Measurements from ENCODE around the gene SLC39A13. TPM values are rescaled to one million over a fixed set of nuclear protein-coding genes. Genes with fewer than 3 reads are reported as not detected.
A peak's percentile ranks its signal among the peaks of the same experiment; 100 is the strongest.

The SLC39A13 gene
- total and polyA plus RNA-seq, 2 of the 13 experiments (the other 11 are each of a cell fraction or from before 2014, with no cell fraction given): 15.3 to 30.5 TPM

GRCh38 chr11:47359162-47359561, 49.2 kb upstream of the SLC39A13 start:
- POLR2A ChIA-PET: interaction anchor here (1.0 to 1.2 kb wide), 2 partner anchors 10 to 187 kb away, joined by 3 read pairs; no protein-coding TSS in a partner anchor
- BruUV-seq (replicated peaks): no TSS peak
- Histone ChIP-seq H2AFZ (ENCODE audit: low read length) (no peak overlapping the region), H3K4me3 (replicated peaks in 1 of 3; ENCODE audit: insufficient read depth in 1 of 3, low read depth in 2 of 3, low read length in 3 of 3) (peak overlapping the region in 1 of 3 experiments; percentile 16; a peak in 1 of 6 replicates), H3K36me3 (replicated peaks in 1 of 2; ENCODE audit: control insufficient read depth in 1 of 2, insufficient read depth in 2 of 2, low read length in 2 of 2) (no peaks in the 10 kb centered on the region), H3K4me1 (ENCODE audit: insufficient read depth, low read length) (peaks cover 49% of the 10 kb centered on the region), H3K27me3 (ENCODE audit: control insufficient read depth in 1 of 2, insufficient read depth in 2 of 2, low read length in 2 of 2) (peaks cover 0 to 9% of the 10 kb centered on the region in 2 experiments; a peak in 1 of 5 replicates), H3K9me3 (ENCODE audit: low read length) (no peaks in the 10 kb centered on the region), H3K9ac (ENCODE audit: insufficient read depth, low read depth, low read length) (no peak overlapping the region), H4K20me1 (ENCODE audit: insufficient read depth, low read length) (no peaks in the 10 kb centered on the region), H3K79me2 (ENCODE audit: insufficient read depth, low read length) (no peaks in the 10 kb centered on the region), H3K27ac (ENCODE audit: extremely low read length, insufficient read depth, low read length) (no peak overlapping the region), H3K4me2 (ENCODE audit: low read depth, low read length) (peak overlapping the region; percentile 33; the same call in 1 of the 2 replicates)
- no peak for DNase-seq (ENCODE audit: low spot score)
- 24% methylated on average over 7 of the region's 7 CpGs for WGBS (ENCODE audit: low lambda C conversion rate)
- CTCF ChIA-PET (ENCODE audit: low intra/inter-chr PET ratio, low total read pairs): no interaction called here
- in situ Hi-C loops (cut with HindIII; ENCODE audit: extremely low pct_ligation_motif_present, low pct_unique_long_range_greater_than_20kb) (no loop called here), intact Hi-C loops (cut with micrococcal nuclease; ENCODE audit: unreplicated experiment) (loop anchor here (5.0 kb wide), 1 partner anchor 253 kb away; no protein-coding TSS in a partner anchor)
- ATAC-seq: no peak
- FAIRE-seq: no peak
- TF ChIP-seq ZNF430 (CRISPR knock-in tag; IDR thresholded peaks at IDR 0.05): no peak
- TF ChIP-seq PPARG (CRISPR knock-in tag; conservative IDR thresholded peaks at IDR 0.05): no peak
- no peak for TF ChIP-seq NCOA1 (CRISPR knock-in tag; IDR thresholded peaks at IDR 0.05)
- no peak for TF ChIP-seq ZNF567 (CRISPR knock-in tag; IDR thresholded peaks at IDR 0.05; ENCODE audit: borderline replicate concordance)
- TF ChIP-seq ZNF256 (CRISPR knock-in tag; conservative IDR thresholded peaks at IDR 0.05): no peak
- TF ChIP-seq ZNF691 (CRISPR knock-in tag; IDR thresholded peaks at IDR 0.05; ENCODE audit: borderline replicate concordance, low read depth): no peak
- no peak for TF ChIP-seq AGO1 (IDR thresholded peaks at IDR 0.05; ENCODE audit: low read depth, low read length, poor library complexity, severe bottlenecking)
- TF ChIP-seq ZNF264 (CRISPR knock-in tag; IDR thresholded peaks at IDR 0.05): no peak
- no peak for TF ChIP-seq AKAP8 (CRISPR knock-in tag; IDR thresholded peaks at IDR 0.05)
- TF ChIP-seq, protein P1, sequence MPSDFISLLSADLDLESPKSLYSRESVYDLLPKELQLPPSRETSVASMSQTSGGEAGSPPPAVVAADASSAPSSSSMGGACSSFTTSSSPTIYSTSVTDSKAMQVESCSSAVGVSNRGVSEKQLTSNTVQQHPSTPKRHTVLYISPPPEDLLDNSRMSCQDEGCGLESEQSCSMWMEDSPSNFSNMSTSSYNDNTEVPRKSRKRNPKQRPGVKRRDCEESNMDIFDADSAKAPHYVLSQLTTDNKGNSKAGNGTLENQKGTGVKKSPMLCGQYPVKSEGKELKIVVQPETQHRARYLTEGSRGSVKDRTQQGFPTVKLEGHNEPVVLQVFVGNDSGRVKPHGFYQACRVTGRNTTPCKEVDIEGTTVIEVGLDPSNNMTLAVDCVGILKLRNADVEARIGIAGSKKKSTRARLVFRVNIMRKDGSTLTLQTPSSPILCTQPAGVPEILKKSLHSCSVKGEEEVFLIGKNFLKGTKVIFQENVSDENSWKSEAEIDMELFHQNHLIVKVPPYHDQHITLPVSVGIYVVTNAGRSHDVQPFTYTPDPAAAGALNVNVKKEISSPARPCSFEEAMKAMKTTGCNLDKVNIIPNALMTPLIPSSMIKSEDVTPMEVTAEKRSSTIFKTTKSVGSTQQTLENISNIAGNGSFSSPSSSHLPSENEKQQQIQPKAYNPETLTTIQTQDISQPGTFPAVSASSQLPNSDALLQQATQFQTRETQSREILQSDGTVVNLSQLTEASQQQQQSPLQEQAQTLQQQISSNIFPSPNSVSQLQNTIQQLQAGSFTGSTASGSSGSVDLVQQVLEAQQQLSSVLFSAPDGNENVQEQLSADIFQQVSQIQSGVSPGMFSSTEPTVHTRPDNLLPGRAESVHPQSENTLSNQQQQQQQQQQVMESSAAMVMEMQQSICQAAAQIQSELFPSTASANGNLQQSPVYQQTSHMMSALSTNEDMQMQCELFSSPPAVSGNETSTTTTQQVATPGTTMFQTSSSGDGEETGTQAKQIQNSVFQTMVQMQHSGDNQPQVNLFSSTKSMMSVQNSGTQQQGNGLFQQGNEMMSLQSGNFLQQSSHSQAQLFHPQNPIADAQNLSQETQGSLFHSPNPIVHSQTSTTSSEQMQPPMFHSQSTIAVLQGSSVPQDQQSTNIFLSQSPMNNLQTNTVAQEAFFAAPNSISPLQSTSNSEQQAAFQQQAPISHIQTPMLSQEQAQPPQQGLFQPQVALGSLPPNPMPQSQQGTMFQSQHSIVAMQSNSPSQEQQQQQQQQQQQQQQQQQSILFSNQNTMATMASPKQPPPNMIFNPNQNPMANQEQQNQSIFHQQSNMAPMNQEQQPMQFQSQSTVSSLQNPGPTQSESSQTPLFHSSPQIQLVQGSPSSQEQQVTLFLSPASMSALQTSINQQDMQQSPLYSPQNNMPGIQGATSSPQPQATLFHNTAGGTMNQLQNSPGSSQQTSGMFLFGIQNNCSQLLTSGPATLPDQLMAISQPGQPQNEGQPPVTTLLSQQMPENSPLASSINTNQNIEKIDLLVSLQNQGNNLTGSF (CRISPR knock-in tag; IDR thresholded peaks at IDR 0.05): no peak
- no peak for TF ChIP-seq TBP (CRISPR knock-in tag; IDR thresholded peaks at IDR 0.05)
- TF ChIP-seq HOXA7 (CRISPR knock-in tag; IDR thresholded peaks at IDR 0.05): no peak
- TF ChIP-seq, protein P2, sequence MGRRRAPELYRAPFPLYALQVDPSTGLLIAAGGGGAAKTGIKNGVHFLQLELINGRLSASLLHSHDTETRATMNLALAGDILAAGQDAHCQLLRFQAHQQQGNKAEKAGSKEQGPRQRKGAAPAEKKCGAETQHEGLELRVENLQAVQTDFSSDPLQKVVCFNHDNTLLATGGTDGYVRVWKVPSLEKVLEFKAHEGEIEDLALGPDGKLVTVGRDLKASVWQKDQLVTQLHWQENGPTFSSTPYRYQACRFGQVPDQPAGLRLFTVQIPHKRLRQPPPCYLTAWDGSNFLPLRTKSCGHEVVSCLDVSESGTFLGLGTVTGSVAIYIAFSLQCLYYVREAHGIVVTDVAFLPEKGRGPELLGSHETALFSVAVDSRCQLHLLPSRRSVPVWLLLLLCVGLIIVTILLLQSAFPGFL (CRISPR knock-in tag; IDR thresholded peaks at IDR 0.05): no peak
- TF ChIP-seq ZNF20 (CRISPR knock-in tag; IDR thresholded peaks at IDR 0.05): no peak
- TF ChIP-seq TRIM22 (IDR thresholded peaks at IDR 0.05): no peak
- no peak for TF ChIP-seq ZNF335 (CRISPR knock-in tag; IDR thresholded peaks at IDR 0.05)
- TF ChIP-seq RAD51 (IDR thresholded peaks at IDR 0.05; ENCODE audit: borderline replicate concordance): no peak
